MCF 10A (cell line): ENCODE data around the gene SGPP2. TPM values are rescaled to one million over a fixed set of nuclear protein-coding genes. Genes with fewer than 3 reads are reported as not detected.

Source experiments
- BruUV-seq: library from RNA; stranded (reverse); fragments of 400-500 nt; replicated peaks from 2 replicates; lab custom pipeline; 2021; lab: Mats Ljungman, UMichigan
- CTCF ChIA-PET: fragments of 300-600 bp; sonication (Branson Sonifier 250); formaldehyde crosslinking; extraction: SDS; loops from one replicate; lab custom pipeline; 2021; ENCODE audit warnings: antibody characterized with exemption, inconsistent platforms; lab: Yijun Ruan, JAX
- POLR2A ChIA-PET: fragments of 300-600, 350-650 bp; sonication (Branson Sonifier 250); formaldehyde crosslinking; extraction: SDS; loops from one replicate; lab custom pipeline; 2020; ENCODE audit warnings: antibody characterized with exemption, inconsistent platforms; lab: Yijun Ruan, JAX
- DNase-seq: peaks from one replicate; pipeline ENCODE4 v3.0.0-alpha.2; 2018; ENCODE audit not compliant: unreplicated experiment
- H3K27ac Mint-ChIP-seq: one replicate; pipeline ENCODE4 v1.8.0; 2022; ENCODE audit warnings: mild to moderate bottlenecking, low read depth, mixed read lengths; ENCODE audit not compliant: unreplicated experiment
- H3K27me3 Mint-ChIP-seq: one replicate; pipeline ENCODE4 v1.8.0; 2022; ENCODE audit warnings: mixed read lengths; ENCODE audit not compliant: insufficient read depth, unreplicated experiment
- H3K36me3 Mint-ChIP-seq: one replicate; pipeline ENCODE4 v1.8.0; 2022; ENCODE audit warnings: mild to moderate bottlenecking, moderate library complexity, mixed read lengths; ENCODE audit not compliant: insufficient read depth, unreplicated experiment
- H3K4me1 Mint-ChIP-seq: one replicate; pipeline ENCODE4 v1.8.0; 2022; ENCODE audit warnings: mixed read lengths; ENCODE audit not compliant: insufficient read depth, unreplicated experiment
- H3K4me3 Mint-ChIP-seq: one replicate; pipeline ENCODE4 v1.8.0; 2022; ENCODE audit warnings: mild to moderate bottlenecking, moderate library complexity, mixed read lengths; ENCODE audit not compliant: unreplicated experiment
- H3K9me3 Mint-ChIP-seq: one replicate; pipeline ENCODE4 v1.8.0; 2022; ENCODE audit warnings: mixed read lengths; ENCODE audit not compliant: unreplicated experiment
- intact Hi-C: fragments of 100-400 bp; cut with micrococcal nuclease; formaldehyde crosslinking; loops from 2 replicates; pipeline ENCODE4 v1.14.1; 2022
- total RNA-seq: library from RNA; stranded (reverse); gene quantifications from 2 replicates; pipeline ENCODE4 v1.2.3, GENCODE V29; 2022
- TF ChIP-seq, protein P1 (sequence below): fragments of 200-600 bp; IDR thresholded peaks from one replicate; pipeline ENCODE4 v1.8.0; 2022; ENCODE audit warnings: antibody characterized with exemption, mild to moderate bottlenecking; ENCODE audit not compliant: unreplicated experiment

SGPP2 gene
- total RNA-seq, 1 experiment from 2014 or later = 47.4 TPM

DNA sequence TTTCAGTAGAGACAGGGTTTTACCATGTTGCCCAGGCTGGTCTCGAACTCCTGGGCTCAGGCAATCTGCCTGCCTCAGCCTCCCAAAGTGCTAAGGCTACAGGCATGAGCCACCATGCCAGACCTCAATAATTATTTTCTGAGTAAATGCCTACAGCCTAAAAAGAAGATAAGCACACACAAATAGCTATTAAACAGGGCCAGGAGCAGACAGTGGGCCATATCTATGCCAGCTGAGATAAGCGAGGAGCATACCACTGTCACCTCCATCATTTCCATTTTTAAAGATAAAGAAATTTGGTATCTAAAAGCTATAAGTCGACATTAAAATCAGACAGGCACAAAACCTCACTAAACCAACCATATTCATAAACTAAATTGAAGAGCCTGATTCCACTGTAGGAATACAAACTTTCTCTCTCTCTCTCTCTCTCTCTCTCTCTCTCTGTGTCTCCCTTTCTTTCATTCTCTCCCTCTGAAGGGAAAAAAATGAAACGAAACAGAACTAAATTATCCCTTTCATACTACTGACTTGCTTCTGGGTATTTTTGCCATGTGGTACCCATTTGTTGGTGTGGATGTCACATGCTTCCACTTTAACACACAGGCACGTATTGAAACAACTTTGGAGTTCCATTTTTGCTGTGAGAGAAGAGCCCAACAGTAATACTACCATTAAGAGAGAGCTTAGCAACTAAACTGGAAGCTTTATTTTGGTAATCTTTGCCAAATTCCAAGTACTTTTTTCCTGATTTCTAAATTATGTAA lies 180.6 kb downstream of the SGPP2 start:
- CTCF ChIA-PET = interaction anchor here (0.6 to 1.2 kb wide), 5 partner anchors 15 to 580 kb away, joined by 3 to 4 read pairs (median 3); no protein-coding TSS in a partner anchor
- peaks cover 67% of the 10 kb centered on the region for H3K36me3 Mint-ChIP-seq
- BruUV-seq = no TSS peak

DNA sequence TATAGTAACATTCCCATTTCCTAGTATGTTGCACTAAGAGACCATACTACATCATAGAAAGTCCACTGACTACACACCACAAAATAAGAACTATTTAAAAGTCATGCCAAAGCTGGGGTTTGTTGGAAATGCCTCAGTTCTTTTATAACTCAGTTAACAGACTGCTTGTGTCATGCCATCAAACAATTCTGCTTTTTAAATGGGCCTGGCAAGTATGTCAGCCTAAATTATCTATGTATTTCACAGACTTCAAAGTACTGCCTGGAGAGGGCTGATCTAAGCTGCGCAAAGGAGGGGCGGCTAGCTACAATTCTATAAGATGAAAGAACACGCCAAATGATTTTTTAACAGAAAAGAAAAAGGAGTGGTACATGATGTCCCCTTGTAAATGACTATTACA lies 182.0 kb downstream of the SGPP2 start:
- Mint-ChIP-seq H3K27me3 (no peaks in the 10 kb centered on the region), H3K4me1 (peaks cover 4% of the 10 kb centered on the region), H3K27ac (no peak overlapping the region), H3K4me3 (no peak overlapping the region), H3K9me3 (no peaks in the 10 kb centered on the region), H3K36me3 (peaks cover 68% of the 10 kb centered on the region)
- POLR2A ChIA-PET = interaction anchor here (1.0 kb wide), 1 partner anchor 289 kb away, joined by 3 read pairs; no protein-coding TSS in a partner anchor
- no peak for DNase-seq
- intact Hi-C loops = no loop called here
- TF ChIP-seq, protein P1, sequence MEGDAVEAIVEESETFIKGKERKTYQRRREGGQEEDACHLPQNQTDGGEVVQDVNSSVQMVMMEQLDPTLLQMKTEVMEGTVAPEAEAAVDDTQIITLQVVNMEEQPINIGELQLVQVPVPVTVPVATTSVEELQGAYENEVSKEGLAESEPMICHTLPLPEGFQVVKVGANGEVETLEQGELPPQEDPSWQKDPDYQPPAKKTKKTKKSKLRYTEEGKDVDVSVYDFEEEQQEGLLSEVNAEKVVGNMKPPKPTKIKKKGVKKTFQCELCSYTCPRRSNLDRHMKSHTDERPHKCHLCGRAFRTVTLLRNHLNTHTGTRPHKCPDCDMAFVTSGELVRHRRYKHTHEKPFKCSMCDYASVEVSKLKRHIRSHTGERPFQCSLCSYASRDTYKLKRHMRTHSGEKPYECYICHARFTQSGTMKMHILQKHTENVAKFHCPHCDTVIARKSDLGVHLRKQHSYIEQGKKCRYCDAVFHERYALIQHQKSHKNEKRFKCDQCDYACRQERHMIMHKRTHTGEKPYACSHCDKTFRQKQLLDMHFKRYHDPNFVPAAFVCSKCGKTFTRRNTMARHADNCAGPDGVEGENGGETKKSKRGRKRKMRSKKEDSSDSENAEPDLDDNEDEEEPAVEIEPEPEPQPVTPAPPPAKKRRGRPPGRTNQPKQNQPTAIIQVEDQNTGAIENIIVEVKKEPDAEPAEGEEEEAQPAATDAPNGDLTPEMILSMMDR = no peak
- BruUV-seq = no TSS peak
- CTCF ChIA-PET = interaction anchor here (0.5 to 1.2 kb wide), 3 partner anchors 11 to 585 kb away, joined by 3 to 6 read pairs (median 4); no protein-coding TSS in a partner anchor

More for the DNA sequence above, 180.6 kb downstream of the SGPP2 start:
- no peak for DNase-seq
- H3K9me3 Mint-ChIP-seq = no peaks in the 10 kb centered on the region
- TF ChIP-seq, protein P1 = no peak
- peaks cover 4% of the 10 kb centered on the region for H3K4me1 Mint-ChIP-seq
- intact Hi-C loops = no loop called here
- no peak overlapping the region for H3K4me3 Mint-ChIP-seq
- POLR2A ChIA-PET = interaction anchor here (0.6 to 1.5 kb wide), 4 partner anchors 11 to 1210 kb away, joined by 4 to 6 read pairs (median 4); no protein-coding TSS in a partner anchor
- peak overlapping the region; percentile 55 for H3K27ac Mint-ChIP-seq
- H3K27me3 Mint-ChIP-seq = no peaks in the 10 kb centered on the region

DNA sequence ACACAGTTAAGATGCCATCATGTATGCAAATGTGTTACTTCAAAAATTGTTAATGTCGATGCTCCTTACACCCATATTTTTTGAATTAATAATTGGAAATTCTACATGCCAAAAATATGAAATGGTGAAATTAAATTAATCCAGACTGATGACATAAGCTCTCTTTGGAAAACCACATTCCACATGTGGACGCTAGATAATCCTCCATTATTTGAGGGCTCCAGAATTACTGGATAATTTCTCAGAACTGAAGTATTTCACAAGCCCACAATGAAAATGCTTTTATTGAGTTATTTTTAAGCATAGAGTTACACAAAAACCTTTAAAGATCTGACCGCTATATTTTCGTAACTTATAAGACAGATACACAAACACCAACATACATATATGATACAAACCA lies 183.7 kb downstream of the SGPP2 start:
- intact Hi-C loops = no loop called here

DNA sequence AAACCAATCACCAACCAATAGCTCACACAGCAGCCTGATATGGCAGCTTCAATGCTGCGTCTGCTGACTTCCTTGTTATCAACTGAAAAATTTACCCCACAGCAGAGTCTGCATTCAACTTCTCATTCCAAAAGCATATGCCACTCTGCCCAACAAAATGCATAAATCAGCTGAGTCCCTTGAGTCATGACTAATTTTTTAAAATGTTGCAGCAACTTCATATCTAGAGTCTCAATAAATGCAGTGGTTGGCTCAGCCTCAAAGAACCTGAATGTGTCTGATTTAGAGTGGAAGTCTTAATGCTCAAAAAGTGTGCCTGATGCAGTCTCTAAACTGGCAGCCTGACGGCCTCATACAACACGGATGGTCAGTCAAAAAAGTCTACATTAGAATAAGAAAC lies 185.0 kb downstream of the SGPP2 start:
- no TSS peak for BruUV-seq
- H3K4me3 Mint-ChIP-seq = no peak overlapping the region
- TF ChIP-seq, protein P1 = no peak
- no peak overlapping the region for H3K27ac Mint-ChIP-seq
- no peaks in the 10 kb centered on the region for H3K9me3 Mint-ChIP-seq
- peak; percentile 4 for DNase-seq
- ChIA-PET POLR2A (interaction anchor here (1.2 kb wide), 1 partner anchor 55 kb away, joined by 3 read pairs; no protein-coding TSS in a partner anchor), CTCF (interaction anchor here (1.8 kb wide), 1 partner anchor 292 kb away, joined by 4 read pairs; no protein-coding TSS in a partner anchor)
- no peaks in the 10 kb centered on the region for H3K27me3 Mint-ChIP-seq
- peaks cover 4% of the 10 kb centered on the region for H3K4me1 Mint-ChIP-seq
- intact Hi-C loops = no loop called here
- peaks cover 68% of the 10 kb centered on the region for H3K36me3 Mint-ChIP-seq

More for the DNA sequence above, 183.7 kb downstream of the SGPP2 start:
- H3K27ac Mint-ChIP-seq = no peak overlapping the region
- H3K9me3 Mint-ChIP-seq = no peaks in the 10 kb centered on the region
- no peak for DNase-seq
- CTCF ChIA-PET = interaction anchor here (1.8 kb wide), 1 partner anchor 290 kb away, joined by 4 read pairs; no protein-coding TSS in a partner anchor
- H3K4me1 Mint-ChIP-seq = peaks cover 4% of the 10 kb centered on the region
- POLR2A ChIA-PET = interaction anchor here (1.1 kb wide), 1 partner anchor 9 kb away, joined by 3 read pairs; no protein-coding TSS in a partner anchor
- peaks cover 63% of the 10 kb centered on the region for H3K36me3 Mint-ChIP-seq
- no TSS peak for BruUV-seq
- no peak overlapping the region for H3K4me3 Mint-ChIP-seq
- TF ChIP-seq, protein P1 = no peak
- H3K27me3 Mint-ChIP-seq = no peaks in the 10 kb centered on the region
